AG09309 (cell line): Measurements from ENCODE around the gene RGS6.

ENCODE experiments used
- DNase-seq: peaks from one replicate; pipeline ENCODE4 v3.0.0-alpha.2; 2010; ENCODE audit warnings: low read depth
- H3K4me3 ChIP-seq: 2 replicates; pipeline ENCODE4 v1.5.1; 2011; ENCODE audit warnings: mild to moderate bottlenecking, low read depth, low read length, moderate library complexity; ENCODE audit not compliant: control insufficient read depth
- CTCF ChIP-seq: IDR thresholded peaks from 2 replicates; pipeline ENCODE4 v1.5.1; 2011; ENCODE audit warnings: mild to moderate bottlenecking, low read depth, low read length, inconsistent platforms; ENCODE audit not compliant: insufficient read depth, control insufficient read depth; ENCODE audit errors: missing control alignments

RGS6 gene

GRCh38 chr14:72535485-72535884, 603.3 kb downstream of the RGS6 start:
- TF ChIP-seq CTCF = no peak
- no peak for DNase-seq
- H3K4me3 ChIP-seq = no peak overlapping the region

- no peak for TF ChIP-seq CTCF
- H3K4me3 ChIP-seq = no peak overlapping the region
- no peak for DNase-seq
These were observed 606.2 kb downstream of the RGS6 start for GRCh38 chr14:72538387-72538786.

- TF ChIP-seq CTCF = no peak
- no peak overlapping the region for H3K4me3 ChIP-seq
- no peak for DNase-seq
These were observed 607.6 kb downstream of the RGS6 start for GRCh38 chr14:72539661-72540315.

GRCh38 chr14:72540836-72541235, 608.6 kb downstream of the RGS6 start:
- no peak for TF ChIP-seq CTCF
- no peak overlapping the region for H3K4me3 ChIP-seq
- DNase-seq = no peak

GRCh38 chr14:72541546-72541945, 609.3 kb downstream of the RGS6 start:
- no peak for DNase-seq
- no peak for TF ChIP-seq CTCF
- H3K4me3 ChIP-seq = no peak overlapping the region

GRCh38 chr14:72543341-72543740, 611.1 kb downstream of the RGS6 start:
- DNase-seq = no peak
- no peak overlapping the region for H3K4me3 ChIP-seq

More at GRCh38 chr14:72543341-72543740, 611.1 kb downstream of the RGS6 start:
- TF ChIP-seq CTCF = no peak
